HG02973 (cell line): Measurements from ENCODE around the gene SEPTIN5.

ENCODE experiments used
- ATAC-seq: cut with Tn5 transposase; IDR thresholded peaks from one replicate; pipeline ENCODE4 v1.9.1; 2021; ENCODE audit warnings: moderate library complexity; ENCODE audit not compliant: unreplicated experiment

The SEPTIN5 gene

DNA sequence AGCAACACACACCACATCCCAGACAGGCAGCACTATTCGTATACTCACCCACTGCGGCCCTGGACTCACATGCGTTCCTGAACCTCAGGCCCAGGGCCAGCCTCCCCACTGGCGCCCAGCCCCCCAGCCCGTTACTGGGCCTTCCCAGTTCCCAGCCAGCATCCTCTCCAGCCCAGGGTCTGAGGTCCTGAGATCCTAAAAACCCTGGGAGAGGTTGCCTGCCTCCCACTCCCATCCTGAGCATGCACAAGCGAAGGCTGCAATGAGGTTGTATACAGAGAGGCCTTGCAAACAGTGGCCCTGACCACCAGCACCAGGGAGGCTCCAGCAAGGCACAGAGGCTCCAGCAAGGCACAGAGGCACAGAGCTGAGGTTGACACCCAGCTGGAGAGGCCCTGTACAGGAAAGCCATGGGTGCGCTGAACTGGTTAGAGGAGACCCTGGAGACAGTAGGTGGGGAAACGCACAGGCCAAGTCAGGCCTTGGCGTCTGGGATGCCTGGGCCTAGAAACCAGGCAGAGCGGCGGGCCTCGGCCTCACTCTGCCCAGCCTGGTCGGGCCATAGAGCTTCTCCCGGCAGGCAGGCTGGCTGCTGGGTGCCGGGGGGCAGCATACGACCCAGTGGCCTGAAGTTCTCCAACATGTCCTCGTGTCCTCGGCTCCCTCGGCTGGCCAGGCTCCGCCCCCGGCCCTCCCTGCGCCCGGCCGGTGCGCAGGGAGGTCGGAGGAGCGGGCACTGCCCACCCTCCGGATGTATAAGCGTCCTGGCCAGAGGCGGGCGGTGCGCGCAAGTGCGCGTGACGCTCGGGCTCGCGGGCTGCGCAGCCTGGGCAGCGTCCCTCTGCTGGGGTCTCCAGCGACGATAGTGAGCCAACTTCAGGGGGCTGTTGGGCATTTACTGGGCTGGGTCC is 43.9 kb downstream of the SEPTIN5 start:
- ATAC-seq, result no peak

DNA sequence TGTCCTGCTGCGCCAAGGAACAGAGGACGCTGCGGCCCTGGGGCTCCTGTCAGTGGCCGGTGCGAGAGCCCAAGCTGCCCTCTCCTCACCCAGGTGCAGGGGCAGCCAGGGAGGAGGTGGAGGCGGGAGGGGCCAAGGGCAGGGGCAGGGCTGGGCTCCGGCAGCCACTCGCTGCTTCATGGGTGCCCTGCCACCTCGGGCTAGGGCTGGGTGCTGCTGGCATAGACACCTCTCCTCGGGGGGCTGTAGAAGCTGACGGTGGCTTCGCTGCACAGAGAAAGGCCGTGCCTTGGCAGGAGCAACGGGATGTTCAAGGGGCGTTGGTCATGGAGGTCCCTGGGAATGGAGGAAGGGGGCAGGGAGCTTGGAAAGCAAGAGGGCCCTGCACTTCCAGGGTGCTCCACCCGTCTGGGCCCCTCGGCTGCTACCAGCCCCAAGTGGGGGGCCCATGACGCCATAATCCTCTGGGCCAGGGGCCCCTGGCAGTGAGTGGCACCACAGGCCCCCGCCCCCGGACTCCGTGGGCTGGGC is 44.7 kb downstream of the SEPTIN5 start:
- ATAC-seq, result no peak

DNA sequence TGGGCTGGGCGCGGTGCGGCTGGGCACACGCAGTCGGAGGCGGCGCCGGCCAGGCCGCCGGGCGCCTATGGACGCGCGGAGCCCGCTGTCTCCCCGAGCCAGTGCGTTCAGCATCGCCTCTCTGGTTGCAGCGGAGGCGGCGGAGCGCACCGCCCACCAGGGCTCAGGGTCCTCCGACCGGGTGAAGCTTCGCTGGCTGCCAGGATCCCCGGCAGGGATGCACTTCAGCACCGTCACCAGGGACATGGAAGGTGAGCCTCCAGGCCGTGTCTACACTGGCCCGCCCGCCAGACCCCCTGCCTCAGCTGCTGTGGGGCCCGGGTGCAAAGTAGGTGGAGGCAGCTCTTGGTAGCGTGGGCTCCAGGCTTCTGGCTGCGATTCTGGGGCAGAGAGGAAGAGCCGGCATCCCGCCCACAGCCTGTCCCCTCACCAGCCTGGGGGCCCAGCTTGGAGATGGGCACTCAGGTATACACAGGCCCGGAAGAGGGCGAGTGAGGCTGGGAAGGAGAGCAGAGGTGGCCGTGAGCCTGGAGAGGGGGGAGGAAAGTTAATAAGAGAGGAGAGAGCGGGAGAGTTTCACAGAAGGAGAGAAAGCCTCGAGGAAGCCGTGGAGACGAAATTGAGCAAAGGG is 45.2 kb downstream of the SEPTIN5 start:
- no peak for ATAC-seq

DNA sequence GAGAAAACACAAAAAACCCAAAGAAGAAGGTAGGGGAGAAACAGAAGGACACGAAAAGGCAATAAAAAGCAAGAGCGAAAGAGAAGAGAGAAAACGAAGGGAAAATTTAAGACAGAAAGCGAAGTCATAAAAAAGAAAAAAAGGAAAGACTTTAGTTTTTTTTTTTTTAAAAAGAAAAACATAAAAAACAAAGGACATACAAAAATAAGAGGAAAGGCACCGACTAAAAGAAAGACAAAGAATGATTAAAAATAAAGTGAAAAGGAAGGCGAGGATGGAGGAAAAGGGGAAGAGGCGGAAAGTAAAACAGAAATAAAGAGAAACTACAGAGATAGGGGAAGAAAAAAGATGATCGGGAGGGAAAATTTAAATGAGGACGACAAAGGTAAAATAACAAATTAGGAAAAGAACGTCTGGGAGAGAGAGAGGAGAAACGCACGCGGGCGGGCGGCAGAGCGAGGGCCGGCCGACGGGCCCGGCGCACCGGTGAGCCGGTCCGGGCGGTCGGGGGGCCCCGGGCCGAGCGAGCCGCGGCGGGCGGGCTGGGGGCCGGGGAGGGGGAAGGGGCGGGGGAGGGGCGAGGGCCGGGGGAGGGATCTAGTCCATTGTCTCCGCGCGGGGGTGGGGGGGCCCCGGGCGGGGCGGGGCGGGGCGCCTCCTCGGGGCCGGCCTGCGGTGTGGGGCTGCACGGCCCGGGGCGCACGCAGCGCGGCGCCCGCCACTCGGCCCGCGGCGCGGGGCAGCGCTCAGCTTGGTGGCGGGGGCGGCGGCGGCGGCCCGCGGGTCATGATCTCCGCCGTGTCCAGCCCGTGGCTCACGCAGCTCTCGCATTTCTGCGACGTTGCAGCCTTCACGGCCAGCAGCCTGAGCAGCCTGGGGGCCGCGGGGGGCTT is 46.0 kb downstream of the SEPTIN5 start, which contains the start of gene TBX1:
Gene TBX1 (plus strand): TSS at position 721 of the 893 bp plus-strand sequence. CDS start 66 bp downstream, at position 787.
- ATAC-seq, result no peak

DNA sequence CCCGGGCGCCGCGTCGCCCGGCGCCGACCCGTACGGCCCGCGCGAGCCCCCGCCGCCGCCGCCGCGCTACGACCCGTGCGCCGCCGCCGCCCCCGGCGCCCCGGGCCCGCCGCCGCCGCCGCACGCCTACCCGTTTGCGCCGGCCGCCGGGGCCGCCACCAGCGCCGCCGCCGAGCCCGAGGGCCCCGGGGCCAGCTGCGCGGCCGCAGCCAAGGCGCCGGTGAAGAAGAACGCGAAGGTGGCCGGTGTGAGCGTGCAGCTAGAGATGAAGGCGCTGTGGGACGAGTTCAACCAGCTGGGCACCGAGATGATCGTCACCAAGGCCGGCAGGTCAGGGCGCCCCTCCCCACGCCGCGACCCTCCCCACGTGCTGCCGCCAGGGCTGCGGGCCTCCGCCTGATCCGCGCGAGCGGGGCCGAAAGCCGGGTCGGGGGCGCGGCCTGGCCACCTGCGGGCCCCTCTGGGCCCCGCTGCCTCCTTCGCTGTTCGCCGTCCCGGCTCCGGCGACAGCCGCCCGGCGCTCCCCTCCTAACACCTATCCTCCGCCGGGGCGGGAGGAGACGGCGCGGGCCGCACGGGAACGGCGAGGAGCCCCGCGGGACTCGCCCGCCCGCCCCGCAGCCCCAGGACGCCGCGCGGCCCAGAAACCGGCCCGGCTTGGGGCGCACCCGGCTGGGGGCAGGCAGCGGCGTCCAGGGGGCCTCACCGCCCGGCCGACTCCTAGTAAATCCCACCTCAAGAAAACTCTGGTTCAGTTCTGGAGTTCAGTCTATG is 46.8 kb downstream of the SEPTIN5 start:
- ATAC-seq, result no peak

DNA sequence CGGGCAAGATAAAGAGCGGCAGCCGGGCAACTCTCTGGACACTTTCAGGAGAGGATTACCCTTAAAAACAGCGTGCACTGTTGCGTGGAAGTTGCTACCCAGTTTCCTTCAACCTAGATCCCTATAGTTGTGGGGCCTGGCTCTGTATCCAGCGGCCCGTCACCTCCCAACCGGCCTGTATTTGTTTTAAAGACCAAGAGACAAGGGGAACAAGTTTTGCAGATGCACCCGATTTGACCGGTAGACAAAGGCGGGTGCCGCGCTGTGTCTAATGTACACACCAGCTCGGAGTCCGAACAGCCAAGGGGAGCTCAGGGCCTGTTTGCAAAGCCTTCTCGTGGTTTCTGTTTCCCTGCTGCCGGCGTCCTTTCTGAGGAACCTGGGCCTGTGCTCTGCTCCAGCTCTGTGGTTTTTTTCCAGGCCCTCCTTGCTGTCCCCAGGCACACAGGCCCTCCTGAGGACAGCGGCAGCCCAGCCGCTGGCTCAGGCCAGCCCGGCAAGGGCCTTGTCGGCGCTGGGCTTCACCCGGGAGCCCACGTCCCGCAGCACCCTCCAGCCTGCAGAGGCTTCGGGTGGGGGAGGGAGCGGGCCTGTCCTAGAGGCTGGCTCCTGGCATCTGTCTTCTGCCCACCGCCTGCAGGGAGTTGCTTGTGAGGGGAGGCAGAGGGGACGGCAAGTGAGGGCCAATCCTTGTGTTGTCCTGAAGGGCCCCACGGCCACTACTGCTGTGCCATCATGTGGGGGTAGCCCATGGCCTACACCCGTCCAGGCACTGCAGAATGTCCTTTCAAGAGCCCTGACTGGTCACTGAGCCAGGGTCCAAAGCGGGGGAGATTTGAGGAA is 47.6 kb downstream of the SEPTIN5 start:
- no peak for ATAC-seq

DNA sequence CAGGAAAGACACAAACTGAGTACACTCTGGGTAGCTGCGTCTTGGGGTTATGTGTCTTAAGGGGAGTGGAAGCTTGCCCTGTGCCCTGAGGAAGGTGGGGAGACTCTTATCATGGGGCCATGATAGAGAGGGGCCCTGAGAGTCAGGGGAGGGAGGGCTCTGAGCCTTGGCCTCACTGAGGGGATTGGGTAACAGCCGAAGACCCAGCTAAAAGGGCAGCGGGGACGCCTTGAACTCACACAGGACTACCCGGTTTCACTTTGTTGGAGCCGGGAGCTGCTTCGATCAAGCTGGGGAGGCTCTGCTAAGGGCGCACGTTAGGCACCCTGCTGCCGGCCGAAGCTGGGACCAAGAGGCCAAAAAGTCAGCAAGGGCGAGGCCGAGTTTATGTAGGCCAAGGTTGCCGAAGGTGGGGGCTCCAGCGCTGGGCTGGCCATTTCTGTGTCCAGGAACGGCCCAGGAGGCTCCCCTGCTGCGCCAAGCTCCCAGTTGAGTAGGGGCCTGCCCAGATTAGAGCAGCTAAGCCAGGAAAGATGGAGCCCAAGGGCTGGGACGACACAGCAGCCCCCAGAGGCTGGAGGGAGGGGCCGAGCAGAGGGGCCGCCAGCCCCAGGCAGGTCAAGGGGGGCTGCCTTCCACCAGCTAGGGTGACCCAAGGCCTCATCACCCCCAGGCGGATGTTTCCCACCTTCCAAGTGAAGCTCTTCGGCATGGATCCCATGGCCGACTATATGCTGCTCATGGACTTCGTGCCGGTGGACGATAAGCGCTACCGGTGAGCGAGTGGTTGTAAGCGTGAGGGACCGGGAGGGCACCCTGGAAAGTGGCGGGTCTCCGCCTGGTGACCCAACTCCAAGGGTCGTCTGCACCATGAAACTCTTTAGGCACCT is 48.5 kb downstream of the SEPTIN5 start:
- no peak for ATAC-seq

DNA sequence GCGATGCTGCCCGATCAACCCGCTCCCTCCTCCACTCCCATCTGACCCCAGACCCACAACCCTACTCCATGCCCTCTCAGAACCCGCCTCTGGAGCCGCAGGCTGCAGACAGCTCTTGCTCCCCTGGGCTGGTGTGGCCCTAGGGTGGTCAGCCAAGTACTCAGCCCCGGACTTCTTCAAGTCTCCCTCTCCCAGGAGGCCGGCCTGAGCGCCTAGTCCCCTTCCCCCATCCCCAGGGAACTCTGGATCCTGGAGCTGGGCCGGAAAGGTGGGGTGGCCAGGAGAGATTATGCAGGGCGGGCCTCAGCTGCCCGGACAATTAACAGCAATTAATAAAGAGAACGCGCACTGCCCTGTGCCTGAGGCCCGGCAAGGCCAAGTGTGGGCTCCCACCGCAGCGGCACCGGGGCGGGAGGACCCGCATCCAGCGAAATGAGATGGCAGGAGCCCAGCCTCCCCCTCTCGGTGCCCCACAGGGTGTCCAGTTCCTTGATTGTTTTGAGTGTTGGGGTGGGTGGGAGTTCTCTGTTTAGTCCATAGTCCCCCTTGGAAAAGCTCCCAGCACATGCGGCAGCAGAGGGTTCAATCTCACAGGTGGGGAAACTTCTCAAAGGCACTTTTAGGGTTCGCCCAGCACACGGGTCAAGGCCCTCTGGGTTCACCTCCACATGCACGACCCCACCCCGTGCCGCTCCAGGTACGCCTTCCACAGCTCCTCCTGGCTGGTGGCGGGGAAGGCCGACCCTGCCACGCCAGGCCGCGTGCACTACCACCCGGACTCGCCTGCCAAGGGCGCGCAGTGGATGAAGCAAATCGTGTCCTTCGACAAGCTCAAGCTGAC is 49.4 kb downstream of the SEPTIN5 start:
- ATAC-seq, result no peak

DNA sequence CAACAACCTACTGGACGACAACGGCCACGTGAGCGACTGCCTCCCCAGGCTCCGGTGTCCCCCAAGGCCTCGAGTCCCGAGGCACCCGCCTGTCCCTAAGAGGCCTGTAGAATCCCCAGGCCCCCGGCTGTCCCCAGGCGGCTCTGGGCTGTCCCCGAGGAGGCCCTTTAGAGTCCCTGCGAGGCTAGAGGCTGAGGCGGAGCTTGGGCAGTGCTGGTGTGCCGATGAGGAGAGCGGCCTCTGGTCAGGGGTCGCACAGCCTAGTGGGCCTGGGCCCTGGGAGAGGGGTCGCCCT is 49.9 kb downstream of the SEPTIN5 start:
- ATAC-seq, result no peak

DNA sequence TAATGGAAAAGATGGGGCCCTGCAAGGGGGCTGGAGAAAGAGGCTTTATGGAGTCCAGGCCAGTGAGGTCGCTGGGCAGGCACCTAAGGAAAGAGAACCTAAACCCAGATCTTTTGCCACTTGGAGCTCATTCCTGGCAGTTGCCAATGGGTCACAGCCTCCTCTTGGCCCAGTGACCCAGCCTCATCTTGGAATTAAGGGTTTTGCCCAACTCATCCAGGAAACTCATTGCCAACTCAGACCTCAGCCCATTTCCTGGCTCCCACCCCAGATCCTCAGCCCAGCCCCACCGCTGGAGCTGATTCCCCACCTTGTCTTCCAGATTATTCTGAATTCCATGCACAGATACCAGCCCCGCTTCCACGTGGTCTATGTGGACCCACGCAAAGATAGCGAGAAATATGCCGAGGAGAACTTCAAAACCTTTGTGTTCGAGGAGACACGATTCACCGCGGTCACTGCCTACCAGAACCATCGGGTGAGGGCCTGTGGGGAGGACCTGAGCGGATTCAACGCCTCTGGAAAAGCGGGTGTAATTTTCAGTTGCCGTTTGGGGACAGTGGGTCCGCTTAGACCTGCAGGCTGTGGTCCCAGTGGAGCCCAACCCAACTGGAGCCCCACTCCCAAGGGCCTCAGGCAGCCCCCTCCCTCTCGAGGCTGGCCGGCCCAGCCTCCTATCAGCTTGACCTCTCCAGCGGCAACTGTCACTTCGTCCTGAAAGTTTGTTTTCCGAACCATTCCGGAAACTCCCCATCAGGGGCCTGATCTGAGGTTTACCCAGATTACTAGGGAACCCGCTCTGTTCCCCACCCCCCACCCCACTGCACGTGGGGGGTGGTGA is 50.6 kb downstream of the SEPTIN5 start:
- no peak for ATAC-seq

DNA sequence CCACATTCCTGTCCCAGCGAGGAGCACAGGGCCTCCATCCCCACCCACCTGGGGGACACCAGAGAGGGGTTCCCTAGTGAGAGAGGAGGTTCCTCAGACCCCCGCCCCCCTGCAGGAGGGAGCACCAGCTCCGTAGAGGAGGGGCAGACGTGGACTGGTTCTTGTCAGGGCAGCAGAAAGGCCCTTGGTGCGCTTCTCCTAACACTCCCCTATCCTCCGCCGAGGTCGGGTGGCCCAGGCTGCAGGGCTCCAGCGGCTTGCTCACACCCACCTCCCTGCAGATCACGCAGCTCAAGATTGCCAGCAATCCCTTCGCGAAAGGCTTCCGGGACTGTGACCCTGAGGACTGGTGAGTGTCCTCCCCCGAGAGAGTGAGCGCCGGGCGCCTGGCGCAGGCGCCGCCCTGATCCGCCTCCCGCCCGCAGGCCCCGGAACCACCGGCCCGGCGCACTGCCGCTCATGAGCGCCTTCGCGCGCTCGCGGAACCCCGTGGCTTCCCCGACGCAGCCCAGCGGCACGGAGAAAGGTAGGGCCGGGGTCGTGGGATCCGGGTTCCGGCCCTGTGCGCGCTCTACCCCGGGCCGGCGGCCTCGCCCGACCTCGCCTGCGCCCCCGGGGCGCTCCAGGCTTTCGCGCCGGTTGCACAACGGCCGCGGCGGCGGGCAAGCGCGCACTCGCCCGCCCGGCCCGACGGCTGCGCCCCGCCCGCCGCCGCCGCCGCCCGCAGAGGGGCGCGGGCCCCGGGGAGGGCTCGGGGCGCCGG is 51.4 kb downstream of the SEPTIN5 start:
- no peak for ATAC-seq

DNA sequence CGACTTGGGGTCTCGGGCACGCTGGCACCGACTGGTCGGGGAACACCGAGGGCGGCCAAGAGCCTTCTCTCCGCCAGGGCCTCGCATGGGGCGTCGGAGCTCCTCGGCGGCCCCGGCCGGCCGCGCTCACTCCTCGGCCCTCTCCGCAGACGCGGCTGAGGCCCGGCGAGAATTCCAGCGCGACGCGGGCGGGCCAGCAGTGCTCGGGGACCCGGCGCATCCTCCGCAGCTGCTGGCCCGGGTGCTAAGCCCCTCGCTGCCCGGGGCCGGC is 51.9 kb downstream of the SEPTIN5 start:
- ATAC-seq, result no peak

DNA sequence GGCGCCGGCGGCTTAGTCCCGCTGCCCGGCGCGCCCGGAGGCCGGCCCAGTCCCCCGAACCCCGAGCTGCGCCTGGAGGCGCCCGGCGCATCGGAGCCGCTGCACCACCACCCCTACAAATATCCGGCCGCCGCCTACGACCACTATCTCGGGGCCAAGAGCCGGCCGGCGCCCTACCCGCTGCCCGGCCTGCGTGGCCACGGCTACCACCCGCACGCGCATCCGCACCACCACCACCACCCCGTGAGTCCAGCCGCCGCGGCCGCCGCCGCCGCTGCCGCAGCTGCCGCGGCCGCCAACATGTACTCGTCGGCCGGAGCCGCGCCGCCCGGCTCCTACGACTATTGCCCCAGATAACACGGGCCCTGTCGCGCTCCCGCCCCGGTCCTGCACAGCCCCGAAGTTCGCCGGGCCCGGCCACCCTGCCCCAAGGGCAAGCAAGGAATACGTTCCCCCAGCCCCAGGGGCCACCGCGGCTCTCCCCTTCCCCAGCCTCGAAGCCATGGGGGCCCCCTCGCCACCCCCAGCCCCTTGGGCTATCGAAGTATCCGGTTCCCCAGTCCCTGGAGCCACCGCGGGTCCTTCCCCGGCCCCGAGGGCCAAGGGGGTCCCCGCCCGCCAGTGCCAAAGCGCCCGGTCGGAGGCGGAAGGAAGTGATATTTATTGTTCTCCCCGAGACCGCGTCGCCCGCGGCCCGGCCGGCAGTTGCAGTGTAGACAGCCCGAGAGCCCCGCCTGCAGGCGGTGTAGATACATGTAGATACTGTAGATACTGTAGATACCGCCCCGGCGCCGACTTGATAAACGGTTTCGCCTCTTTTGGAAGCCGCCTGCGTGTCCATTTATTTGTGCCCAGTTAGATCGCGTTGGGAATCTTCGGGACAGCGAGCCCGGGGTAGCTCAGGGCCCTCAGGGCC is 52.5 kb downstream of the SEPTIN5 start:
- no peak for ATAC-seq

DNA sequence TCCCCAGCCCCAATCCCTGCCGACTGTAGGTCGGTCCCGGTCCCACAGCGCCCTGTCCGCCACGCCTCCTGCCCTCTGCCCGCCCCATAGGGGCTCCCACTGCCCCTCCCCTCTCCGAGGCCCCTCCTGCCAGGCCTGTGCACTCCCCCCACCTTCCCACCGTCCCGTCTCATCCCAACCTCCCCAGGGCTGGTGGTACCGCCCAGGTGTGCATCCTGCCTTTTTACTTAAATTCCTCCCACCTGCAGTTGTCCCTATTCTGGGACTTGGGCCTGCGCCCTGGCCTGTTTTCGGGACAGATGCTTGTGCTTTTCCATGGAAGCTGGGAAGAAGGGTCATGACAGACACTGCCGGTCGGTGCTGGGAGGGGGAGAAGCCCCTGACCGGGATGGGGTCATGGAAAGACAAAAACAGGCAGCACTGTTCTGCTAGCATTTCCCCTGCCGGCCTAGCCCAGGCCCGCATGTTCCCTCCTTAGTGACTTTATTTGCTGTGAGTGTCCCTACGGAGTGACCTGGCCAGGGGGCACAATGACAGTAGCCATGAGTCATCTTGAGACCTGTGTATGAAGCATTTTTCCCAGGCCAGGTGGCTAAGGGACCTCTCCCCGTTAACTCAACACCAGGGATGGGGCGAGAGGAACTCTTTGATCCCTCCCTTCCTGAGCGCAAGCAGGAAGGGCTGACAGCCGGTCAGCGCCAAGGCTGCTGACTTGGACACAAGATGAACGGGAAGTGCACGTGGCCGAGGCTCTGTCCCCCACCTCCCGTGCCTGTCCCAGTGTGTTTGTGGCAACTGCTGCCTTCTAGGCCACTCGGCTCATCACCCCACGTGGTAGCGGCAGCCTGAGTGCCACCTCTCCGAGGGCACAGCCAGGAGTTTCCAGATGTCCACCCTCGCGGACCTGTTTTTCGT is 53.4 kb downstream of the SEPTIN5 start:
- no peak for ATAC-seq
